HFFc6 (cell line): ENCODE data around the gene MYO1D. TPM values are rescaled to one million over a fixed set of nuclear protein-coding genes. Genes with fewer than 3 reads are reported as not detected.

Experiments
- DNase-seq: peaks from one replicate; pipeline ENCODE4 v3.0.0-alpha.2; 2018
- H3K27ac Mint-ChIP-seq: 2 replicates; pipeline ENCODE4 v1.8.0; 2020; ENCODE audit warnings: mild to moderate bottlenecking, mixed read lengths
- H3K27me3 Mint-ChIP-seq: 2 replicates; pipeline ENCODE4 v1.8.0; 2021; ENCODE audit warnings: mild to moderate bottlenecking, moderate library complexity, mixed read lengths; ENCODE audit not compliant: insufficient read depth
- H3K36me3 Mint-ChIP-seq: 2 replicates; pipeline ENCODE4 v1.8.0; 2021; ENCODE audit warnings: low read depth, mixed read lengths
- H3K4me1 Mint-ChIP-seq: 2 replicates; pipeline ENCODE4 v1.8.0; 2020; ENCODE audit warnings: low read depth, mixed read lengths
- H3K4me3 Mint-ChIP-seq: 2 replicates; pipeline ENCODE4 v1.8.0; 2020; ENCODE audit warnings: mild to moderate bottlenecking, moderate library complexity, mixed read lengths
- H3K9me3 Mint-ChIP-seq: 2 replicates; pipeline ENCODE4 v1.8.0; 2020; ENCODE audit warnings: mild to moderate bottlenecking, mixed read lengths
- CTCF ChIP-seq: fragments of 200-600 bp; sonication (generic); IDR thresholded peaks from 2 replicates; pipeline ENCODE4 v1.5.0; 2021; ENCODE audit warnings: antibody characterized with exemption, mild to moderate bottlenecking
- total RNA-seq, 6 experiments: library from RNA; stranded (reverse); fragmentation: NEBNext Ultra II Directional; extraction: Animal tissue kit (Norgen Biotek cat#: 25700); gene quantifications; 2 replicates in 1 of 6; 3 replicates in 5 of 6; pipeline ENCODE4 v1.2.3, GENCODE V29; 2021

The MYO1D gene
- total RNA-seq, 6 experiments from 2014 or later: 3.8 to 28.8 (median 4.8) TPM

GRCh38 chr17:32510466-32510865 lies 366.5 kb downstream of the MYO1D start:
- H3K27me3 Mint-ChIP-seq: peaks cover 11% of the 10 kb centered on the region
- no peak overlapping the region for H3K4me3 Mint-ChIP-seq
- no peaks in the 10 kb centered on the region for H3K9me3 Mint-ChIP-seq
- no peak overlapping the region for H3K27ac Mint-ChIP-seq
- H3K36me3 Mint-ChIP-seq: no peaks in the 10 kb centered on the region
- DNase-seq: no peak
- peaks cover 4% of the 10 kb centered on the region for H3K4me1 Mint-ChIP-seq
- TF ChIP-seq CTCF: no peak

- DNase-seq: no peak
- no peak for TF ChIP-seq CTCF
- H3K27ac Mint-ChIP-seq: no peak overlapping the region
- peaks cover 19% of the 10 kb centered on the region for H3K4me1 Mint-ChIP-seq
- H3K36me3 Mint-ChIP-seq: no peaks in the 10 kb centered on the region
- H3K4me3 Mint-ChIP-seq: no peak overlapping the region
- no peaks in the 10 kb centered on the region for H3K9me3 Mint-ChIP-seq
- peaks cover 9% of the 10 kb centered on the region for H3K27me3 Mint-ChIP-seq
These were observed 368.0 kb downstream of the MYO1D start for GRCh38 chr17:32508926-32509325.

GRCh38 chr17:32504166-32504990 lies 372.5 kb downstream of the MYO1D start:
- Mint-ChIP-seq H3K27ac (peak overlapping the region; percentile 80), H3K27me3 (no peaks in the 10 kb centered on the region; the same call in 1 of the 2 replicates), H3K4me1 (peaks cover 40% of the 10 kb centered on the region), H3K4me3 (peak overlapping the region; percentile 77), H3K9me3 (no peaks in the 10 kb centered on the region), H3K36me3 (no peaks in the 10 kb centered on the region)
- peak; percentile 44 for DNase-seq
- no peak for TF ChIP-seq CTCF

GRCh38 chr17:32503251-32504165 lies 373.4 kb downstream of the MYO1D start:
- DNase-seq: peak; percentile 20
- no peaks in the 10 kb centered on the region for H3K36me3 Mint-ChIP-seq
- peak overlapping the region; percentile 13 for H3K4me3 Mint-ChIP-seq
- TF ChIP-seq CTCF: no peak
- peaks cover 40% of the 10 kb centered on the region for H3K4me1 Mint-ChIP-seq
- H3K27me3 Mint-ChIP-seq: peaks cover 2% of the 10 kb centered on the region; the same call in 1 of the 2 replicates
- H3K9me3 Mint-ChIP-seq: no peaks in the 10 kb centered on the region
- H3K27ac Mint-ChIP-seq: peak overlapping the region; percentile 61

- Mint-ChIP-seq H3K27ac (no peak overlapping the region), H3K36me3 (no peaks in the 10 kb centered on the region), H3K4me3 (0 out of 2 replicates have a peak overlapping the region, but pooled peaks have one; percentile 13), H3K27me3 (peaks cover 2% of the 10 kb centered on the region; the same call in 1 of the 2 replicates), H3K9me3 (no peaks in the 10 kb centered on the region), H3K4me1 (peaks cover 44% of the 10 kb centered on the region)
- TF ChIP-seq CTCF: no peak
- DNase-seq: no peak
These were observed 374.2 kb downstream of the MYO1D start for GRCh38 chr17:32502710-32503109.
